HCT116 (cell line): ENCODE data around the gene SPPL2B. TPM values are rescaled to one million over a fixed set of nuclear protein-coding genes. Genes with fewer than 3 reads are reported as not detected.

Source experiments
- ATAC-seq: fragments of 200-7000 bp; cut with Tn5 transposase; 2 replicates; pipeline ENCODE4 v1.9.1; 2020; ENCODE audit warnings: mild to moderate bottlenecking, moderate library complexity
- BruUV-seq: library from RNA; stranded (reverse); fragments of 400-500 nt; replicated peaks from 2 replicates; lab custom pipeline; 2021; lab: Mats Ljungman, UMichigan
- CTCF ChIA-PET: fragments of 300-600 bp; sonication (Branson Sonifier 250); formaldehyde crosslinking; loops from one replicate; lab custom pipeline; 2021; ENCODE audit warnings: antibody characterized with exemption; lab: Charles Lee
- POLR2A ChIA-PET: fragments of 300-600, 350-600 bp; sonication (Branson Sonifier 250); formaldehyde crosslinking; loops from one replicate; lab custom pipeline; 2021; ENCODE audit warnings: antibody characterized with exemption; lab: Charles Lee
- RAD21 ChIA-PET, 2 experiments: fragments of 300-600 bp; sonication (Branson Sonifier 250); formaldehyde crosslinking; loops; one replicate each; lab custom pipeline; 2023; ENCODE audit warnings: low total read pairs in 2 of 2; ENCODE audit not compliant: uncharacterized antibody in 2 of 2, unreplicated experiment in 2 of 2, low non-redundant PET in 1 of 2; lab: Charles Lee
- DNase-seq: peaks from one replicate; pipeline ENCODE4 v3.0.0-alpha.2; 2010; ENCODE audit warnings: low read depth, low spot score
- H2AFZ ChIP-seq: fragments of 200-600 bp; shearing (Covaris generic), sonication (generic); 2 replicates; pipeline ENCODE4 v1.6.1; 2017; ENCODE audit warnings: low read depth, mixed run types, mixed read lengths, antibody characterized with exemption, low read length; ENCODE audit not compliant: poor library complexity, severe bottlenecking
- H3K27ac ChIP-seq: 2 replicates; pipeline ENCODE4 v1.5.1; 2012; ENCODE audit warnings: low read depth, low read length
- H3K27me3 ChIP-seq: fragments of 200-600 bp; sonication (generic); 2 replicates; pipeline ENCODE4 v1.6.1; 2016; ENCODE audit warnings: mixed run types, low read length, mixed read lengths; ENCODE audit not compliant: insufficient read depth
- H3K36me3 ChIP-seq, 2 experiments: fragments of 200-500 bp in 1 of 2; fragments of 200-600 bp in 1 of 2; sonication (Bioruptor generic) in 1 of 2; sonication (generic) in 1 of 2; 2 replicates each; pipeline versions ENCODE4 v1.5.1 to v1.6.1; 2014 to 2016; ENCODE audit warnings: low read length in 2 of 2, inconsistent platforms in 1 of 2, mixed read lengths in 1 of 2, mixed run types in 1 of 2; ENCODE audit not compliant: insufficient read depth in 2 of 2, control insufficient read depth in 1 of 2
- H3K4me1 ChIP-seq, 2 experiments: fragments of 200-600 bp in 1 of 2; sonication (generic) in 1 of 2; 2 replicates each; pipeline versions ENCODE4 v1.5.1 to v1.6.1; 2012 to 2017; ENCODE audit warnings: low read length in 2 of 2, inconsistent platforms in 1 of 2, mild to moderate bottlenecking in 1 of 2, mixed read lengths in 1 of 2, mixed run types in 1 of 2, moderate library complexity in 1 of 2; ENCODE audit not compliant: insufficient read depth in 2 of 2, control insufficient read depth in 1 of 2
- H3K4me2 ChIP-seq: fragments of 200-600 bp; sonication (generic); 2 replicates; pipeline ENCODE4 v1.6.1; 2017; ENCODE audit warnings: mixed run types, low read length, mixed read lengths
- H3K4me3 ChIP-seq, 2 experiments: fragments of 200-600 bp in 1 of 2; sonication (generic) in 1 of 2; replicated peaks in 1 of 2; 2 replicates each; pipeline ENCODE4 v1.5.1; 2011 to 2016; ENCODE audit warnings: low read length in 2 of 2, control low read depth in 1 of 2, low read depth in 1 of 2, mild to moderate bottlenecking in 1 of 2, mixed read lengths in 1 of 2, mixed run types in 1 of 2
- H3K79me2 ChIP-seq: fragments of 200-600 bp; sonication (generic); 2 replicates; pipeline ENCODE4 v1.6.1; 2017; ENCODE audit warnings: mild to moderate bottlenecking, mixed run types, low read length, moderate library complexity, mixed read lengths; ENCODE audit not compliant: insufficient read depth
- H3K9ac ChIP-seq: fragments of 200-600 bp; sonication (generic); 2 replicates; pipeline ENCODE4 v1.6.1; 2016; ENCODE audit warnings: low read length, mixed read lengths
- H3K9me2 ChIP-seq: fragments of 200-600 bp; sonication (generic), shearing (Covaris generic); 2 replicates; pipeline ENCODE4 v1.6.1; 2017; ENCODE audit warnings: mixed run types, mild to moderate bottlenecking, moderate library complexity; ENCODE audit not compliant: insufficient read depth
- H3K9me3 ChIP-seq, 2 experiments: fragments of 200-500 bp in 1 of 2; fragments of 200-600 bp in 1 of 2; sonication (Bioruptor generic) in 1 of 2; sonication (generic) in 1 of 2; 2 replicates each; pipeline ENCODE4 v1.6.1; 2014 to 2017; ENCODE audit warnings: low read length in 2 of 2, mixed read lengths in 2 of 2, inconsistent platforms in 1 of 2, low read depth in 1 of 2, mild to moderate bottlenecking in 1 of 2, mixed run types in 1 of 2, moderate library complexity in 1 of 2; ENCODE audit not compliant: control insufficient read depth in 1 of 2, insufficient read depth in 1 of 2
- H4K20me1 ChIP-seq: fragments of 200-600 bp; sonication (generic), shearing (Covaris generic); 2 replicates; pipeline ENCODE4 v1.6.1; 2017; ENCODE audit warnings: mixed run types, mild to moderate bottlenecking, moderate library complexity; ENCODE audit not compliant: insufficient read depth
- CBX3 ChIP-seq: IDR thresholded peaks from 2 replicates; pipeline ENCODE4 v1.6.1; 2012; ENCODE audit warnings: low read depth
- CEBPB ChIP-seq: IDR thresholded peaks from 2 replicates; pipeline ENCODE4 v1.6.1; 2012; ENCODE audit warnings: low read depth
- CTCF ChIP-seq, 3 experiments: fragments of 200-600 bp in 1 of 3; sonication (generic) in 1 of 3; IDR thresholded peaks in 2 of 3; conservative IDR thresholded peaks in 1 of 3; 2 replicates each; pipeline ENCODE4 v1.5.1; 2012 to 2017; ENCODE audit warnings: low read depth in 2 of 3, low read length in 2 of 3, antibody characterized with exemption in 1 of 3, borderline replicate concordance in 1 of 3, control low read depth in 1 of 3, mild to moderate bottlenecking in 1 of 3, mixed read lengths in 1 of 3, mixed run types in 1 of 3, moderate library complexity in 1 of 3; ENCODE audit not compliant: insufficient read depth in 1 of 3
- EGR1 ChIP-seq: IDR thresholded peaks from 2 replicates; pipeline ENCODE4 v1.6.1; 2012; ENCODE audit warnings: low read depth
- EZH2phosphoT487 ChIP-seq: fragments of 200-600 bp; IDR thresholded peaks from 2 replicates; pipeline ENCODE4 v1.6.1; 2018; ENCODE audit warnings: antibody characterized with exemption, borderline replicate concordance
- FOSL1 ChIP-seq: IDR thresholded peaks from 2 replicates; pipeline ENCODE4 v1.6.1; 2012; ENCODE audit warnings: low read depth
- JUND ChIP-seq: IDR thresholded peaks from 2 replicates; pipeline ENCODE4 v1.6.1; 2012
- MAX ChIP-seq: IDR thresholded peaks from 2 replicates; pipeline ENCODE4 v1.6.1; 2012
- POLR2A ChIP-seq: IDR thresholded peaks from 2 replicates; pipeline ENCODE4 v1.7.0; 2011; ENCODE audit warnings: borderline replicate concordance; ENCODE audit not compliant: insufficient read depth, insufficient read length; ENCODE audit errors: extremely low read depth
- POLR2AphosphoS5 ChIP-seq: IDR thresholded peaks from 2 replicates; pipeline ENCODE4 v1.6.1; 2011; ENCODE audit warnings: mild to moderate bottlenecking, low read depth, low read length, moderate library complexity
- RAD21 ChIP-seq: IDR thresholded peaks from 2 replicates; pipeline ENCODE4 v1.6.1; 2012; ENCODE audit warnings: low read depth, mild to moderate bottlenecking
- REST ChIP-seq: IDR thresholded peaks from 2 replicates; pipeline ENCODE4 v1.6.1; 2012; ENCODE audit warnings: low read depth
- SIN3A ChIP-seq: IDR thresholded peaks from 2 replicates; pipeline ENCODE4 v1.6.1; 2012; ENCODE audit warnings: low read depth
- SP1 ChIP-seq: IDR thresholded peaks from 2 replicates; pipeline ENCODE4 v1.6.1; 2012; ENCODE audit warnings: low read depth
- SRF ChIP-seq: IDR thresholded peaks from 2 replicates; pipeline ENCODE4 v1.6.1; 2012; ENCODE audit warnings: low read depth
- TCF7L2 ChIP-seq: IDR thresholded peaks from 2 replicates; pipeline ENCODE4 v1.7.0; 2011; ENCODE audit warnings: borderline replicate concordance, inconsistent platforms; ENCODE audit not compliant: insufficient read depth, insufficient read length; ENCODE audit errors: extremely low read depth
- YY1 ChIP-seq: IDR thresholded peaks from 2 replicates; pipeline ENCODE4 v1.6.1; 2011; ENCODE audit warnings: low read length, low read depth, moderate library complexity, mild to moderate bottlenecking; ENCODE audit not compliant: insufficient replicate concordance; ENCODE audit errors: extremely low read depth
- ZBTB33 ChIP-seq: IDR thresholded peaks from 2 replicates; pipeline ENCODE4 v1.6.1; 2011; ENCODE audit warnings: mild to moderate bottlenecking, low read length, moderate library complexity; ENCODE audit not compliant: insufficient replicate concordance; ENCODE audit errors: extremely low read depth
- ZFX ChIP-seq: fragments of 450-650 bp; IDR thresholded peaks from 2 replicates; pipeline ENCODE4 v1.6.1; 2017
- ZNF274 ChIP-seq: fragments of 200-500 bp; sonication (Bioruptor generic); IDR thresholded peaks from 2 replicates; pipeline ENCODE4 v1.6.1; 2014; ENCODE audit warnings: mild to moderate bottlenecking, low read depth, low read length, inconsistent platforms
- intact Hi-C: fragments of 100-400 bp; cut with micrococcal nuclease; formaldehyde crosslinking; loops from 2 replicates; pipeline ENCODE4 v1.10.0; 2022
- total RNA-seq: library from RNA; stranded (reverse); gene quantifications from one replicate; pipeline ENCODE4 v1.2.1, GENCODE V29; 2021; ENCODE audit not compliant: unreplicated experiment

The SPPL2B gene
- total RNA-seq, 1 experiment from 2014 or later, result 83.1 TPM

- no peak for TF ChIP-seq SRF
- no peak for TF ChIP-seq REST
- no peak for TF ChIP-seq EZH2phosphoT487
- TF ChIP-seq EGR1, result no peak
- TF ChIP-seq CEBPB, result no peak
- no peak for TF ChIP-seq SP1
- TF ChIP-seq ZNF274, result no peak
- TF ChIP-seq MAX, result no peak
- no peak for TF ChIP-seq CBX3
- TF ChIP-seq YY1, result no peak
- TF ChIP-seq CTCF (IDR thresholded peaks at IDR 0.05 in 2 of 3, conservative IDR thresholded peaks at IDR 0.05 in 1 of 3; ENCODE audit: borderline replicate concordance in 1 of 3, insufficient read depth in 1 of 3, low read depth in 2 of 3, low read length in 2 of 3), result no peak
- TF ChIP-seq JUND, result no peak
- TF ChIP-seq ZBTB33, result no peak
- TF ChIP-seq RAD21, result no peak
- TF ChIP-seq ZFX, result no peak
- no peak for TF ChIP-seq SIN3A
- no peak for TF ChIP-seq FOSL1
- no peak for TF ChIP-seq POLR2AphosphoS5
- TF ChIP-seq POLR2A, result no peak
- no peak for TF ChIP-seq TCF7L2
- POLR2A ChIA-PET, result no interaction called here
- no peak for DNase-seq
These were observed 43.2 kb downstream of the SPPL2B start for GRCh38 chr19:2371656-2372055.

More at GRCh38 chr19:2371656-2372055, 43.2 kb downstream of the SPPL2B start:
- Histone ChIP-seq H3K27ac (no peak overlapping the region), H3K9me3 (peaks cover 0 to 5% of the 10 kb centered on the region in 2 experiments; a peak in 1 of 4 replicates), H3K9ac (no peak overlapping the region), H4K20me1 (no peaks in the 10 kb centered on the region), H3K79me2 (no peaks in the 10 kb centered on the region), H3K4me3 (no peak overlapping the region), H2AFZ (no peak overlapping the region), H3K36me3 (no peaks in the 10 kb centered on the region), H3K4me2 (no peak overlapping the region), H3K4me1 (peaks cover 4 to 18% of the 10 kb centered on the region in 2 experiments; a peak in 3 of 4 replicates), H3K9me2 (no peaks in the 10 kb centered on the region), H3K27me3 (no peaks in the 10 kb centered on the region)
- ChIA-PET RAD21 (no interaction called here), CTCF (no interaction called here)
- no peak for ATAC-seq
- intact Hi-C loops, result no loop called here
- BruUV-seq, result no TSS peak
